HS-27A (cell line): ENCODE data around the gene INPPL1.

Experiments
- DNase-seq: peaks from one replicate; pipeline ENCODE4 v3.0.0-alpha.2; 2012; ENCODE audit warnings: low read depth, missing footprints

The INPPL1 gene

DNA sequence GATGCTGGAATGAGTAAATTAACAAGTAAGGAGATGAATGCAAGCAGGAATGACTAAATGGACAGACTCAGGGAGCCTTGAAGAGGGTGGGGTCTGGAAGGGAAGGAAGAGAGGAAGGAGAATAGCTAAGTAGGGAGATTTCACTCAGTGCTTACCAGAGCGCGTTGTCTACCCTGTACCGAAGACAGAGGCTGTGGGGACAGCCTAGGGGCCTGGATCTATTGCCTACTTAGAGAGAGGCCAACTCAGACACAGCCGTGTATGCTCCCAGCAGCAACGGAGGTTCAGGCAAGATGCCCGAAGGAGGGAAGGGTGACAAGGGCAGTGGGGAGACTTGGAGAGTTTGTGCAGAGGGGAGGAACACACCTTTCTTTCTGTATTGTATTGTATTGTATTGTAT lies 7.9 kb upstream of the INPPL1 start, which contains the start of gene FOLR2:
Gene FOLR2 (plus strand): TSS at position 157 of the 400 bp plus-strand sequence. CDS start 1,791 bp downstream, outside the sequence.
- no peak for DNase-seq

DNA sequence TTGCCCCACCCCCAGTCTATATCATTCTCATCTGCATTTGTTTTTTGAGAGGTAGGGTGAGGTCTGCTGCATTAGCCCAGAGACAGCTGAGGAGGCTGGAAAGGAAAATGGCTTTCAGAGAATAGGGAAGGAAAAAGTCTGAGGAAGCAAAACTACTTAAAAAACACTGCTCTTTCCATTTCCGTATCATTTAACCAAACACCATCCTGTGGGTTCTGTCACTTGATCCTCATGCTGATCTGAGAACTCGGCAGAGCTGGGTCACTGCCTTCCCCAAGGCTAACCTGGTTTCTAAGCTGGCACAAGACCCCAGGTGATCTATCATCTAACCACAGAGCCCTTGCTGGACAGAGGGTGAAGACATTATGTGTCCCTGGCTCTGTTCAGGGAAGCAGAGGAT lies 6.7 kb upstream of the INPPL1 start:
- no peak for DNase-seq

DNA sequence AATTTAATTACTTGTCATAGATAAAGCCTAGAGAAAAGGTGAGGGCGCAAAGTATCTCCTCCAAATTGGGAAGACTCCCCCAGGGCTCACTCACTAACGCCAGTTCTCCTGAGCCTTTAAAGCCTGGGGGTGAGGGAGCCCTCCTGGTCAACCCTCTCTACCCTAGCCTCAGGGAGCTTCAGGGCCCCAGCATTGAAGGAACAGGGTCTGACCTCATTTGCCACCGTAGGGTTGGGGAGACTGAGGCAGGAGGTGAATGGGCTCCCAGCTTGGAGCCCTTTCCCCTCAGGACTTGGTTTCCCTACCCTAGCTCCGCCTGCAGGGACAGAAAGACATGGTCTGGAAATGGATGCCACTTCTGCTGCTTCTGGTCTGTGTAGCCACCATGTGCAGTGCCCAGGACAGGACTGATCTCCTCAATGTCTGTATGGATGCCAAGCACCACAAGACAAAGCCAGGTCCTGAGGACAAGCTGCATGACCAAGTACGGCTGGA lies 6.3 kb upstream of the INPPL1 start:
- no peak for DNase-seq

DNA sequence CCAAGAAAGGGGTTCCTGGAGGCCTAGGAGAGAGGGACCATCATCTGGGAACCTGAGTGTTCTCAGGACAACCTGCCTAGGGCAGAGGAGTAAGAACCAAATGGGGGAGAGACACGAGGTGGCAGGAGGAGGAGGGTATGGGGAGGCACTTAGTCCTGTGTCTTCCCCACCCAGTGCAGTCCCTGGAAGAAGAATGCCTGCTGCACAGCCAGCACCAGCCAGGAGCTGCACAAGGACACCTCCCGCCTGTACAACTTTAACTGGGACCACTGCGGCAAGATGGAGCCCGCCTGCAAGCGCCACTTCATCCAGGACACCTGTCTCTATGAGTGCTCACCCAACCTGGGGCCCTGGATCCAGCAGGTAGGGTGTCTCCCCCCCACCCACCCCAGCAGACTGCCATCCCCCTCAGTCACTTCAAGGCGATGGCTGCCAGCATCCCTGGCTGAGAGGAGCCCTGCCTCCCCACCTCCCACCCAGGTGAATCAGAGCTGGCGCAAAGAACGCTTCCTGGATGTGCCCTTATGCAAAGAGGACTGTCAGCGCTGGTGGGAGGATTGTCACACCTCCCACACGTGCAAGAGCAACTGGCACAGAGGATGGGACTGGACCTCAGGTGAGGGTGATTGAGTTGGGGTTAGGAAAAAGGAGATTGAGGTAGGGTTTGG lies 3.7 kb upstream of the INPPL1 start:
- DNase-seq, result no peak

DNA sequence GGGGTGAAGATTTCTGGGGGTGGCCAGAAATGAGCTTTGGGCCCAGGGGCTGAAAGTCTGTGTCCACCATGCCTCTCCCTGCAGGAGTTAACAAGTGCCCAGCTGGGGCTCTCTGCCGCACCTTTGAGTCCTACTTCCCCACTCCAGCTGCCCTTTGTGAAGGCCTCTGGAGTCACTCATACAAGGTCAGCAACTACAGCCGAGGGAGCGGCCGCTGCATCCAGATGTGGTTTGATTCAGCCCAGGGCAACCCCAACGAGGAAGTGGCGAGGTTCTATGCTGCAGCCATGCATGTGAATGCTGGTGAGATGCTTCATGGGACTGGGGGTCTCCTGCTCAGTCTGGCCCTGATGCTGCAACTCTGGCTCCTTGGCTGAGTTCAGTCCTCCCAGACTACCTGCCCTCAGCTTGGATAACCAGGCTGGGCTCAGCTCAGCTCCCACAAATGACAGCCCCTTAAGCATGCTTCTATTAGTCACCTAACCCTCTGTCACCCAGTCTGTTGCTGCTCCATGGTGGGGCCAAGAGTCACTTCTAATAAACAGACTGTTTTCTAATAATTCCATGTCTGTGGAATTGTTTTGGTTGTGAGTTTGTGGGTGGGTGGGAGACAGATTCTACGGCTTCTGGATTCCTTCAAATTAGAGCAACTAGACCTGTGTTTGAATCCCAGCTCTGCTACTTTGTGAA lies 3.0 kb upstream of the INPPL1 start:
- DNase-seq, result no peak

DNA sequence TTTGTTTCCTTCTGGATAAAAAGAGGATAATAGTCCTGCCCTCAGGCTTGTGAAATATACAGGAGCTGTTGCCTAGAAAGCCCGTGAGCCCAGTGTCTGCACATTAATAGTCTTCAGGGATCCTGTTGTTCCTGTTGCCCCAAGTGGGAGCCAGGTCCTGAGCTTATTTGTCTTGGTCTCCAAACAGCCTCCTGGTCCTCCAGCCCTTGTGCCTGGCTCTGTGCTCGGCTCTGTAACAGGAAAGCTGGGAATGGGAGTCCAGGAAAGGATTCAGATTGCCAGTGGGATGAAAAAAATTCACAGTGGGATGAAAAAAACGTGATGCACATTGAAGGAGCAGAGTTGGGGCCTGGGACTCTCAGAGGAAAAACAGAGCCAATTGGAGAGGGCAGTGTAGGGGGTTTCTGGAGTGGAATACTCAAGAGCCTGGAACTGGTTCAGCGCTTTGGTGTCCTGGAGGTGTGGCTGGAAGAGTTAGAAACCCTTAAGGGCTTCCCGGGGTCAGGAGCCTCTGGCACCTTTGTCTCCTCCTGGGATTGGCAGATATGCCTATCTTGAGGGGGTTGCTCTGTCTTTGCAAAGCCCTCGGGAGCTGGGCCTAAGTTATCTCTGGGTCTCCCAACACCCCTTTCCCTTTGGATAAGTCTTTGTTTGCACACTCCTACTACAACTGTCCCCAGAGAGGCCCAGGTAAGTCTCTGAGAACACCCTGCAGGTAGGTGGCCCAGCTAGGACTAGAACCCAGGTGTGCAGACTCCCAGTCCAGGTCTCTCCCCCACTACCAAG lies 2.3 kb upstream of the INPPL1 start:
- no peak for DNase-seq

DNA sequence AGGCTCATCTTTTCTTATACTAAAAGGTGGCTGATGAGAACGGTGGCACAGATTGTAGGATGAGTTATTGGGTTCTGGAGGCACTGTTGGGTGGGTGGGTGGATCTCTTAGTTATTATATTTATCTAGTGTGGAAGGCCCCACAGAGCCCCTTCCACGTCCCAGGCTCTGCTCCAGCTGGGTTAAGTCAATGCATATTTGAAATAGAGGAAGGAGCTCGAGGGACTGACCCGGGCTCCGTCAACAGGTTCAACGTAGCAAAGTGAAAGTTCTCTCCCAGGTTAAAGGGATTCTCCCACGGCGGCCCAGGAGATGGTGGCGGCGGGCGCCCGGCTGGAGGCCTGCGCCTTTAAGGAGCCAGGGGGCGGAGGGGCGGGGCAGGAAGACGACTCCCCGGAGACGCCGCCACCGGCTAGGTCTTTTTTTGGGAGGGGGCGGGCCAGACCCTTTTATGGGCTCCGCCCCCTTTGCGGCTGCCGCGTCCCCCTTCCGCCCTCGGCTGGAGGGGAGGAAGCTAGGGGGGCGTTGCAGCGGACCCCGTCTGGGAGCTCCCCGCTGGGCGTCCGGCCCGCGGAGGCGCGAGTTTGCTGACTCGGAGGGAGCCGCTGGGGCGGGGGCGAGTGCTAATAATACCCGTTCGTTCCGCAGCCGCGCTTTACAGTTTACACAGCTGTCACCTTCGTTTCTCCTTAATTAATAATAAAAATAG lies 1.5 kb upstream of the INPPL1 start:
- peak; percentile 84 for DNase-seq

DNA sequence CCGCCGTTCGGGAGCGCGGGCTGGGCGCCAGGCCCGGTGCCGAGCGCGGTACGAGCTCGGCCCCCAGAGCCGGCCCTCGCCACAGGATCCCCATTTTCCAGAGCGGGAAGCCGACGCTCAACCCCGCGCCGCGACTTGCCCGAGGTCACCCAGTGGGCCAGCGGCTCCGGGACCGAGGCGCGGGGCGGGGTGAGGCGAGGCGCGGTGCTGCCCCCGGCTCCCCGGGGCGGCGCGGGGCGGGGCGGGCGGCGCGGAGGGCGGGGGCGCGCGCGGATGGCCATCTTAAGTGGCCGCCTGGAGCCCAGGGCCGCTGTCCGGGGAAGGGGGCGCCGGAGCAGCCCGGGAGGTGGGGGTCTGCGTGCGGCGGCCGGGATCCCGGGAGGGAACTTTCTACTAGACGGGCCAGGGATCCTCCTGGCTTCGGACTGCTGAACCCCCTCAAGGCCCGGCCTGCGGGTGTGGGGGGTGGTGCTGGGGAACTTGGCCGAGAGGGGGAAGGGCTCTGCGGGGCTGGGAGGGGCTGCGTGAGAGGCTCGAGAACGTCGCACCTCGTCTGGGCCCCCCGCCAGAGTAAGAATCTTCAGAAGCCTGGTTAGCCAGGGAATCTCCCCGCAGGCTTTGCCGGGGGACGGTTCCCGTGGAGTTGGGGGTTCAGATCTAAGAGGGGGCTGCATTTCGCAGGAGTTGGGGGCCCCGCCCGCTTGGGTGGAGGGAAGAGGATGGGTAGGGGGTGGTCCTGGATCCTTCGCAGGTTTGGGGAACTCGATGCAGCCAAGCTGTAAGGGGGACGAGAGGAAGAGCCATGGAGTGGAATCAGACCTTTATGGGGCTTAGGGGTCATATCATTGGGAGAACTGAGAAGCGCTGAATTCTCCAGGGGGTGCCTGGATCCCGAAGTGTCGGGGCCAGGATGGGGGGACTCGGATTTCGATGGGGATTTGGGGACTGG lies 678 bp upstream of the INPPL1 start:
- DNase-seq, result peak; percentile 52

DNA sequence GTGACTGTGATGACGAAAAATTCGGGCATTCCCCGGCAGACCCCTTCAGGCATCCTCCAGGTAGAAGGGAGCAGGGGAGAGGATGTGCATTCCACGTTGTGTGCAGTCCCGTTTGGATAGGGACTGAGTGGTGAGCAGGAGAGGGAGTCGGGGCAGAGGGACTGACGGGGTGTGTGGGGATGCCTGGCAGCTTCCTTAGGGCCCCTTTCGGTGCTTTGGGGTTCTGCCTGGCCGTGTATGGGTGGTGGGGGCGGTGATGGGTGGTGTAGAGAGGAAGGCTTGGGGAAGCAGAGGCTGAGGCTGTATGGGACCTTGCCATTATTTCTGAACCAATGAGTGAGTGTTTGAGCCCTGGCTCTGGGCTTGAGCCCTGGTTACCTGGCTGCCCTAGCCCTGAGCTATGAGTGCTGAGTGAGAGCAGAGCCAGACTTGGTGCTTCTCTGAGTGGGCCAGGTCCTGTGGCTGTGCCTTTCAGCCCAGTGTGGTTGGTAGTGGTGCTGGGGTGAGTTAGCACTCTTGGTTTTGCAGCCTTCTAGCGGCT lies 914 bp downstream of the INPPL1 start:
- no peak for DNase-seq

DNA sequence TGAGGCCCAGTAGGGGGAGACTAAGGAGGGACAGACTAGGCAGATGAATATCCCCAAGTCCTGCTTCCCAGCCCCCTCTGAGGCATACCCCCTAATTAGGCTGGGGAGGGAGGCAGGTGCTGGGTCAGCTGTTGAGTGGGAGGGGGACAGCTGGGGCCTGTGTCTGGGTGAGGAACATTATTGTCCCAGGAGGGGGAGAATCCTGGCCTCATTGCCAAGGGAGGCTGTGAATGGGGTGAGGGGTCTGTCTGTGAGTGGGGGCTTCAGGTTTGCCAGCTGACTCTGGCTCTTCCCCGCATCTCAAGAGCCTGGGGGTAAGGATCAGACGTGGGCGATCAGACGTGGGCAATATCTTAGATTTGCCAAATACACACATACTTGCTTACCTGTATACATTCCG lies 2.1 kb downstream of the INPPL1 start:
- no peak for DNase-seq

DNA sequence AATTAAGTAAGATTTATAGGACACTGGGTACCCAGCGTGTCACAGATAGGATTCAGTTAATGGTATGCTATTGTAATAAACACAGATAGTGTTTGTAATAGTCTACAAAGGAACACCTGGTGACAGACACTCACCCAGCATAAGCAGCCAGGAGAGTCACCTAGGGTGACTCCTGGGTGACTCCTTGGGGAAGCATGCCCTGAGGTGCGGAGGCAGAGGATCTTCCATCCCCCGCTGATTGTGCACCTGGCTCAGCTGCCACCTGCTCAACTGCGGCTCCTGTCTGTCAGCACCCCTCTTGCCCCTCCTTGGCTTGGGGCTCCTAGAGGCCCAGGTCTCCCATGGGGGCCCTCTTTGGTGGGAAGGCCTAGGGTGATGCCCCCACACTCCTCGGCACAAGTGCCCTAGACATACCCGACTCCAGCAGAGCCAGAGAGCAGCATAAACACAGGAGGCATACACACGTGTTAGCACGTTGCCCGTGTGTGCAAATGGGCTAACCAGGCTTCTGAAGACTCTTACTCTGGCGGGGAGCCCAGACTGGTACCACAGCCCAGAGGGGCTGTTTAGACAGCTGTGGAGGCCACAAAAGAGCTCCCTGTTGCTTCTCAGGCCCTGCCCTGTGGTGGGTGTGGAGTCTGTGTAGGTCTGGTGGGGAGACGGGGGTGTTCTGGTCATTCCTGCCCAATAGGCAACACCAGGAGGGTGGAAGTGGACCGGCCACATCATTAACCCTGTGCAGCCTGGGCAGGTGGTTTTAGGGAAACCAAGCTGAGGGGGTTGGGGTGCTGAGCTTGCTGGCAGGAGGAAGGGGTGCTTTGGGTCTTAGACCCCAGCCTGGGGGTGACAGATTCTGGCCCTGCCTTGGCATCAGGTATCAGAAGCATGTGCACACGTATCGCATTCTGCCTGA lies 3.0 kb downstream of the INPPL1 start:
- no peak for DNase-seq

DNA sequence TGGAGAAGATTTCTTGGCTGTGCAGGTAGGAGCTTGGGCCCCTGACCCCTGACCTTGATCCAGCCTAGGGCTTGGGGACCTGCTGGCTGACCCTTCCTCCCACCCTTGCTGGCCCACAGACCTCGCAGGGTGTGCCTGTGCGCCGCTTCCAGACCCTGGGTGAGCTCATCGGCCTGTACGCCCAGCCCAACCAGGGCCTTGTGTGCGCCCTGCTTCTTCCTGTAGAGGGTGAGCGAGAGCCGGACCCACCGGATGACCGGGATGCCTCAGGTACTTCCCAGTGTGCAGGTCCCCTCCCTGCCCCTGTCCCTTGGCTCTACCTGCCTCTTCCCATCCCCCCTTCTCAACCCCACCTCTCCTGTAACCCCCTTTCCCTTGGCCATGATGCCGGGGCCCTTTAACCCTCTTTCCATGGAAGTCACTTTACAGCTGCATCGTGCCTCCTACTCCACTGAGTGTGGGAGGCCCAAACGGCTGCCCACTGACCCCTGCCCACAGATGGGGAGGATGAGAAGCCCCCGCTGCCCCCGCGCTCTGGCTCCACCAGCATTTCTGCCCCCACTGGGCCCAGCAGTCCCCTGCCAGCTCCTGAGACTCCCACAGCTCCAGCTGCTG lies 3.8 kb downstream of the INPPL1 start:
- DNase-seq, result no peak

DNA sequence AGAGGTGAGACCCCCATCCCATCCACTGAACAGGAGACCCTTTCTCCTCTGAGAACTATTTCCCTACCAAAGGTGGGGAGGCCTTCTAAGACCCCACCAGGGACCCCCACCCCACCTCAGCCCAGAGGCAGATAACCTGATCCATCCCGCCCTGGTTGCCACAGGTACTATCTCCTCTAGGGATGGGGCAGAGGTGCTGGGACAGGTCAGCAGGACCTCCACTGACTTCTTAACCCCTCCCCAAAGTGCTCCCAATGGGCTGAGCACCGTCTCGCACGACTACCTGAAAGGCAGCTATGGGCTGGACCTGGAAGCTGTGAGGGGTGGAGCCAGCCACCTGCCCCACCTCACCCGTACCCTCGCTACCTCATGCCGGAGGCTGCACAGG lies 4.3 kb downstream of the INPPL1 start:
- DNase-seq, result no peak

DNA sequence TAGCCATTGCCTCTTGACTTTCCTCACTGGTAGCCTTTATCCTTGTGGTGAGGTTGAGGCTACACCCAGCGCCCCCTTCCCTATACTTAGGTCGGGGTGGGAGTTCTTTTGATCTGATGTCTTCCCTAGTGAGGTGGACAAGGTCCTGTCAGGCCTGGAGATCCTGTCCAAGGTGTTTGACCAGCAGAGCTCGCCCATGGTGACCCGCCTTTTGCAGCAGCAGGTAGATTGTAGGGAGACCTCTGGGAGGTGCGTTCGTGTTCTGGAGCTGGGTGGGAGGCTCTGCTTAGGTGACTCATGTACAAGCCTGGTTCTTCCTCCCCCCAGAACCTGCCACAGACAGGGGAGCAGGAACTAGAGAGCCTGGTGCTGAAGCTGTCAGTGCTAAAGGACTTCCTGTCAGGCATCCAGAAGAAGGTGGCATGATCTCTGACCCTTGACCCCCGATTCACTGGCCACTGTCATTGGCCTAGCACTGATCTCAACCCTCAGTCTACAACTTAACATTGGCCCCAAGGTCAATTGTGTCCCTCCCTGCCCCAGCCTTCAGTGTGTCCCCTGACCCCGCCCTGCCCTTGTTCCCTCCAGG lies 4.9 kb downstream of the INPPL1 start:
- DNase-seq, result no peak

DNA sequence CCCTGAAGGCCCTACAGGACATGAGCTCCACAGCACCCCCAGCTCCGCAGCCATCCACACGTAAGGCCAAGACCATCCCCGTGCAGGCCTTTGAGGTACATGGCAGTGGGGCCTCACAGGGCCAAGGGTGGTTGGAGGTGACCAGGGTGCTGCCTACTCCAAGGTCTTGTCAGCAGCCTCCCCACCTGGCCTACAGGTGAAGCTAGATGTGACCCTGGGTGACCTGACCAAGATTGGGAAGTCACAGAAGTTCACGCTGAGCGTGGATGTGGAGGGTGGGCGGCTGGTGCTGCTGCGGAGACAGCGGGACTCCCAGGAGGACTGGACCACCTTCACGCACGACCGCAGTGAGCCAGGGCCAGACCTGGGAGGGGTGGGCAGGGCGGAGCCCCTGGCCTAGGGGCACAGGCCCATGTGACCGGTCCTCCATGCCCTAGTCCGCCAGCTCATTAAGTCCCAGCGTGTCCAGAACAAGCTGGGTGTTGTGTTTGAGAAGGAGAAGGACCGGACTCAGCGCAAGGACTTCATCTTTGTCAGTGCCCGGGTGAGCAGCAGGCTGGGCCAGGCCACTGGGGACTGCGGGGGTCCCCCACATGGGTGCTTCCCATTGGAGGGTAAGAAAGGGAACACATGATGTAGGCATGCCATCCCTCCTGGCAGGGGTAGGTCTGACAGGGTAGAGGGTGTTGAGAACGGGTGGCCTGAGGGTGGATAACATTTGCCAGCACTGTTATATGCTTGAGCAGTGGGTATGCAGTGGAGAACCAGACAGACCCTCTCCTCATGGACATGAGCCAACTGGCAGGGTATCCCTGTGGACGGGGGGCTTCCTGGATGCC lies 5.6 kb downstream of the INPPL1 start:
- no peak for DNase-seq

DNA sequence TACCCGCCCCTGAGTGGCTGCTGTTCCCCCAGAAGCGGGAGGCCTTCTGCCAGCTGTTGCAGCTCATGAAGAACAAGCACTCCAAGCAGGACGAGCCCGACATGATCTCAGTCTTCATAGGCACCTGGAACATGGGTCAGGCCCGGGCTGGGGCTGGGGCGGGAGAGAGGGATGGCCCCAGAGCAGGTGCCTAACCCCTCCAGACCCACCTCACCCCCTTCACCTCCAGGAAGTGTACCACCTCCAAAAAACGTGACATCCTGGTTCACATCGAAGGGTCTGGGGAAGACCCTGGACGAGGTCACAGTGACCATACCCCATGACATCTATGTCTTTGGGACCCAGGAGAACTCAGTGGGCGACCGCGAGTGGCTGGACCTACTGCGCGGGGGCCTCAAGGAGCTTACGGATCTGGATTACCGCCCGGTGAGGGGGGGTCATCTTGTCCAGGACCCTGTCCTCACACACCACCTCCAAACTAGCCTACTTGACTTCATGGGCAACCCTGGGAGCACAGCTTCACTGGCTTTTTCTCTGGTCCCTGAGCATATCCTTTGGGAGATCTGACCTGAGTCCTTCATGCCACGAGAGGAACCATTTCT lies 6.3 kb downstream of the INPPL1 start:
- no peak for DNase-seq
